Left hindlimb (tissue), 1 donor: Measurements from ENCODE around the gene EPC2.
A peak's percentile ranks its signal among the peaks of the same experiment; 100 is the strongest.
"Not testable (repeated sequence)": the region's sequence is repeated elsewhere in the genome, so short reads cannot be mapped to it uniquely, and the experiment has no call there.

ENCODE experiments used
- DNase-seq: peaks from one replicate; pipeline ENCODE4 v3.0.0-alpha.2; 2018

The EPC2 gene

DNA sequence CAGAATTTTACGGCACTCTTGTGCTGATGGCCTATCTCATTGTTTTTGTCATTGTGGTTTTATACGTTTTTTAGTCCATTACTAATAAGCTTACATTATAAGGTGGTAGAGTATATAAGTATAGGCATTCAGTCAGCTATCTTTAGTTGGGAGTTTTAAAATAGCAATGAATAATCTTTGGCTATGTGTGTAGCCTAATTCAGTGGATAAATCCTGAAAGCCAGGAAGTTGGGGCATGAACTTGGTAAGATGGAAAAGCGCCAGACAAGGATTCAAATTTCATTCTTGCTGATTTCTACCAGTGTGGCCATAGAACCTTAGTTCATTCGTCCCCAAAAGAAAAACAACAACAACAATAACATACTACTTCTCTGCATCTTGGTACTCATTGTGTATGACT is 31.2 kb downstream of the EPC2 start:
- DNase-seq = no peak

- not testable (repeated sequence) for DNase-seq
Observed at GRCh38 chr2:148678302-148679179, 34.0 kb downstream of the EPC2 start.

- DNase-seq = no peak
Observed at GRCh38 chr2:148680462-148680861, 35.9 kb downstream of the EPC2 start.

GRCh38 chr2:148681443-148681842 is 36.9 kb downstream of the EPC2 start:
- no peak for DNase-seq

DNA sequence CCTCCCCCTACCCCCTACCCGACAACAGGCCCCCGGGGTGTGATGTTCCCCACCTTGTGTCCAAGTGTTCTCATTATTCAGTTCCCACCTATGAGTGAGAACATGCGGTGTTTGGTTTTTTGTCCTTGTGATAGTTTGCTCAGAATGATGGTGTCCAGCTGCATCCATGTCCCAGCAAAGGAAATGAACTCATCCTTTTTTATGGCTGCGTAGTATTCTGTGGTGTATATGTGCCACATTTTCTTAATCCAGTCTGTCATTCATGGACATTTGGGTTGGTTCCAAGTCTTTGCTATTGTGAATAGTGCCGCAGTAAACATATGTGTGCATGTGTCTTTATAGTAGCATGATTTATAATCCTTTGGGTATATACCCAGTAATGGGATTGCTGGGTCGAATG is 37.3 kb downstream of the EPC2 start:
- DNase-seq = not testable (repeated sequence)

GRCh38 chr2:148684507-148684906 is 40.0 kb downstream of the EPC2 start:
- DNase-seq = no peak

DNA sequence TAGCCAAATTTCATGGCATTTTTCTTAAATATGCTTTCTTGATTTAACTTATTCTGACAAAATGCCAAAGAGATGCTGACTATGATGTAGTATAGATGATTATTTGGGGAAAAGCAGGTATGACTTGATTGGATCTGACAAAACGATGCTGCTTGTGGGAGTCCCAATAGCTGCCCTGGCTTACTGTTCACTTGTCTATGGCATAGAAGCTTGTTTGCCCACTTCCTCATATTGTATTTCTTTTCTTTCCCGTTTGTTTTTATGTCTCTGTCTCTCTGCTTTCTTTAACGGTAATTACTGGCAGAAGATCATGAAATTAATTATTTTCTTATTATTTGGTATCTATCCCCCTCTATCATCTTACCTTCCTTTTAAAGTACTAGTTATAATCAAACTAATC is 43.0 kb downstream of the EPC2 start:
- DNase-seq = no peak

DNA sequence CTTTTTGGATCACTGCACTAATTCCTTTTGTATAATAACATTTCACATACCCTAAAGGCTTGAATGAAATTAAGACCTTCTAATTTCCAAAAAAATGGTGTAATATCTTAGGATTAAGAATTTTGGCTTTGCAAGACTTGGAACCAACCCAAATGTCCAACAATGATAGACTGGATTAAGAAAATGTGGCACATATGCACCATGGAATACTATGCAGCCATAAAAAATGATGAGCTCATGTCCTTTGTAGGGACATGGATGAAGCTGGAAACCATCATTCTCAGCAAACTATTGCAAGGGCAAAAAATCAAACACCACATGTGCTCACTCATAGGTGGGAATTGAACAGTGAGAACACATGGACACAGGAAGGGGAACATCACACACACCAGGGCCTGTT is 43.5 kb downstream of the EPC2 start:
- not testable (repeated sequence) for DNase-seq

DNA sequence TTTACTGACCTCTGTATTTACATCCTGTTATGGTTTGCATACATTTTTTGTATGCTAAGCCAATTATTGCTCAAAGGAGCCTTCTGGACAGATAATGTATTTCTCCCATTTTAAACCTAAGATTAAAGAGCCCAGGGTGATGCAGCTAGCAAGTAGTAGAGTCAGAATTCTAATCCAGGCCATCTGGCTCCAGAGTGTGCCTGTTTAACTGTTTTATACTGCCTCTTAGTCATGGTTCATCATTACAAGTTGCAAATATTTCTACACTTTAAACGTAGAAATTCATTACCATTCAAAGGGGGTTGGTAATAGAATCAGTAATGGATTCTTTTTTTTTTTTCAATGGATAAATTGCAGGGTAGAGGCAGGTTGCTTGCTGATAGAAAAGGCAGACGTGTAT is 52.4 kb downstream of the EPC2 start:
- no peak for DNase-seq

- no peak for DNase-seq
Observed at GRCh38 chr2:148699830-148700229, 55.3 kb downstream of the EPC2 start.

- no peak for DNase-seq
Observed at GRCh38 chr2:148701039-148701438, 56.5 kb downstream of the EPC2 start.

DNA sequence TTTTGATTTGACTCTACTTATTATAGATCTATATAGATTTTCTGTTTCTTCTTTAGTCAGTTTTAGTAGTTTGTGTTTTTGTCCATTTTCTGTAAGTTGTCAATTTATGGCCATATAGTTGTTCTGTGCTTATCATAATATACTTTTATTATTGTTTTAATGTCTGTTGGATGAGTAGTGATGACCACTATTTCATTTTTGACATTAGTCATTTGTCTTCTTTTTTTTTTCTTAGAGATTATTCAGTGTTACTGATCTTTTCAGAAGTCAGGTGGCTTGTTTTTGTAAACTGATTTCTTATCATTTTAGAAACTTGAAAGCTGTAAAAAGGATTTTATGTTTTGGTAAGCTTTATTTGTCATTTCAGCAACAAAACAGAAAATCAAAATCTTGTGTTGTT is 57.3 kb downstream of the EPC2 start:
- no peak for DNase-seq

GRCh38 chr2:148702475-148702874 is 57.9 kb downstream of the EPC2 start:
- DNase-seq = no peak

DNA sequence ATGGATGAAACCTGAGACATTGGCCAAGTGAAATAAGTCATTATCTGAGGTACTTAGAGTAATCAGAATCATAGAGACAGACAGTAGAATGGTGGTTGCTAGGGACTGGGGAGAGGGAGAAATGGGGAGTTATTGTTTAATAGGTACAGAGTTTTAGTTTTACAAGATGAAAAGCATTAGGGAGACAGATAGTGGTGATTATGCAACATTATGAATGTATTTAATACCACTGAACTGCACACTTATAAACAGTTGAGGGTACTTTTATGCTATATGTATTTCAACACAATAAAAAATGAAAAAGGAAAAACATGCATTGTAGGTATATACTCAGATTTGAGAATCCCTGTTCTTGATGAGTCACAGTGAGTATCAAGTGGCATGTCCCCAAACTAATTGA is 59.7 kb downstream of the EPC2 start:
- no peak for DNase-seq

DNA sequence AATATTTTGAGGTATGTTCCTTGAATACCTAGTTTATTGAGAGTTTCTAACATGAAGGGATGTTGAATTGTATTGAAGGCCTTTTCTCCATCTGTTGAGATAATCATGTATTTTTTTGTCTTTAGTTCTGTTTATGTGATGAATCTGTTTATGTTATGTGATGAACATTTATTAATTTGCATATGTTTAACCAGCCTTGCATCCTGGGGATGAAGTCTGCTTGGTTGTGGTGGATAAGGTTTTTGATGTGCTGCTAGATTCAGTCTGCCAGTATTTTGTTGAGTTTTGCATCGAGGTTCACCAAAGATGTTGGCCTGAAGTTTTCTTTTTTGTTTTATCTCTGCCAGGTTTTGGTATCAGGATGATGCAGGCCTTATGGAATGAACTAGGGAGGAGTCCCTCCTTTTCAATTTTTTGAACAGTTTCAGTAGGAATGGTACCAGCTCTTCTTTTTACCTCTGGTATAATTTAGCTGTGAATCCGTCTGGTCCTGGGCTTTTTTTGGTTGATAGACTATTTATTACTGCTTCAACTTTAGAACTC is 71.9 kb downstream of the EPC2 start:
- DNase-seq = no peak

DNA sequence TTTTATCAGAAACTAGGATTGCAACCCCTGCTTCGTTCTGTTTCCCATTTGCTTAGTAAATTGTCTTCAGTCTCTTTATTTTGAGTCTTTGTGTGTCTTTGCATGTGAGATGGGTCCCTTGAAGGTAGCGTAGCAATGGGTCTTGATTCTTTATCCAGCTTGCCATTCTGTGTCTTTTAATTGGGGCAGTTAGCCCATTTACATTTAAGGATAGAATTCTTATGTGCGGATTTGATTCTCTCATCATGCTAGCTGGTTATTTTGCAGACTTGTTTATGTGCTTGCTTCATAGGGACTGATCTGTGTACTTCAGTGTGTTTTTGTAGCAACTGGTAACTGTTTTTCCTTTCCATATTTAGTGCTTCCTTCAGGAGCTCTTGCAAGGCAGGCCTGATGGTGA is 73.5 kb downstream of the EPC2 start:
- no peak for DNase-seq

GRCh38 chr2:148719195-148719749 is 74.7 kb downstream of the EPC2 start:
- DNase-seq = no peak

GRCh38 chr2:148719941-148720436 is 75.4 kb downstream of the EPC2 start:
- DNase-seq = no peak

GRCh38 chr2:148720501-148721001 is 76.0 kb downstream of the EPC2 start:
- DNase-seq = peak; percentile 55

DNA sequence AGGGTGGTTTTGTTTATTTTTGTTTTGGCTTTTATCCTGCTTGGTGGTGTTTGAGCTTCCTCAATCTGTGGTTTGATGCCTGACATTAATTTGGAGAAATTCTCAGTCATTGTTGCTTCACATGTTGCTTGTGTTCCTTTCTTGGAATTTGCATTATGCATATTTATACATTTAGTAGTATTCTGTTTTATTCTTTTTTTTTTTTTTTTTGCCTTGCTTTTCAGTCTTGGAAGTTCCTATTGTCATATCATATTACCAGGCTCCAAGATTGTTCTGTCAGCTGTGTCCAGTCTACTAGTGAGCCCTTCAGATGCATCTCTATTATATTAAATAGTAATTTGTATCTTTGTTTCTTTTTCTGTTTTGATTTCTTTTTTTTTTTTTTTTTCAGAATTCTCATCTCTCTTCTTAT is 77.0 kb downstream of the EPC2 start:
- DNase-seq = no peak

GRCh38 chr2:148721991-148722777 is 77.6 kb downstream of the EPC2 start:
- no peak for DNase-seq

GRCh38 chr2:148725564-148725963 is 81.0 kb downstream of the EPC2 start:
- DNase-seq = no peak

DNA sequence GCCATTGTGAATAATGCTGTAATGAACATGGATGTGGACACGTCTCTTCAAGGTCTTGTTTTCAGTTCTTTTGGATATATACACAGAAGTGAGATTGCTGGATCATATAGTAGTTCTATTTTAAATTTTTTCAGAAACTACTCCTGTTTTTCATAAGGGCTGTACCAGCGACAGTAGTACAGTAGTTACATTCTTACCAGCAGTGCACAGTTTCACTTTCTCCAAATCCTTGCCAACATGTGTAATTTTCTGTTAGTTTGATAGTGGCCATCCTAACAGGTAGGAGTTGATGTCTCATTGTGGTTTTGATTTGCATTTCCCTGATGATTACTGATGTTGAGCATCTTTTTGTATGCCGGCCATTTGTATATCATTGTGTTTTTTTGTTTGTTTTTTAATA is 81.7 kb downstream of the EPC2 start:
- DNase-seq = no peak
